ENCODE results near the gene FKBP2. TPM values are rescaled to one million over a fixed set of nuclear protein-coding genes. Genes with fewer than 3 reads are reported as not detected.
A peak's percentile ranks its signal among the peaks of the same experiment; 100 is the strongest.

FKBP2 gene
- total and polyA plus RNA-seq, 2 experiments from 2014 or later, result 57.7 to 349 TPM

DNA sequence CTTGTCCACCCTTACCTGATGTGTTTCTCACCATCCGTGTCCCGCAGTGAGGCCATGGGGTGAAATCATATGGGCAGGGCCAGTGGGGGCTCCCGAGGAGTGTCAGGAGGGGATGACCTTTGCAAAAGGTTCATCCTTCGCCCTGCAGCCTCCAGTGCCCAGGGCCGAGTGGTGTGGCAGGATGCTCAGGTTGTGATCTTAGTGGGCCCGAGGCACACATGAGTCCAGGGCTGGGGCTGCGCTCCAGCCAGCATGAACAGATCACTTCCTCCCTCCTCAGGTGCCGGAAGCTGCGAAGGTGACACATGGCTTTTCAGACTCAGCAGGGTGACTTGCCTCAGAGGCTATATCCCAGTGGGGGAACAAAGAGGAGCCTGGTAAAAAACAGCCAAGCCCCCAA is 2.8 kb upstream of the FKBP2 start:
- Histone ChIP-seq H3K9me3 (ENCODE audit: low read depth) (no peaks in the 10 kb centered on the region), H3K36me3 (replicated peaks; ENCODE audit: insufficient read depth, low read depth) (no peaks in the 10 kb centered on the region), H4K20me1 (ENCODE audit: insufficient read depth, poor library complexity, severe bottlenecking) (peaks cover 10% of the 10 kb centered on the region), H3K4me1 (ENCODE audit: insufficient read depth) (peaks cover 20% of the 10 kb centered on the region), H3K9me2 (replicated peaks; ENCODE audit: insufficient read depth) (no peaks in the 10 kb centered on the region), H3K4me3 (no peak overlapping the region), H2AFZ (no peak overlapping the region), H3K4me2 (no peak overlapping the region), H3K27me3 (no peaks in the 10 kb centered on the region), H3K27ac (peak overlapping the region; percentile 31), H3K79me2 (peaks cover 26% of the 10 kb centered on the region)
- TF ChIP-seq CTCF (IDR thresholded peaks at IDR 0.05; ENCODE audit: poor library complexity) (no peak), EZH2phosphoT487 (IDR thresholded peaks at IDR 0.05; ENCODE audit: low read depth, severe bottlenecking, unreplicated experiment) (no peak), EZH2 (IDR thresholded peaks at IDR 0.05; ENCODE audit: borderline replicate concordance) (no peak)
- no peak for DNase-seq (ENCODE audit: low spot score)
- 97% methylated on average over 9 of the region's 9 CpGs for WGBS (ENCODE audit: low lambda C conversion rate, missing lambda C conversion rate)

- Histone ChIP-seq H3K9me2 (replicated peaks; ENCODE audit: insufficient read depth) (no peaks in the 10 kb centered on the region), H3K4me3 (no peak overlapping the region), H2AFZ (no peak overlapping the region), H3K4me2 (no peak overlapping the region), H3K79me2 (peaks cover 23% of the 10 kb centered on the region), H3K36me3 (replicated peaks; ENCODE audit: insufficient read depth, low read depth) (no peaks in the 10 kb centered on the region), H3K27me3 (no peaks in the 10 kb centered on the region), H3K9me3 (ENCODE audit: low read depth) (no peaks in the 10 kb centered on the region), H3K27ac (peak overlapping the region; percentile 19), H3K4me1 (ENCODE audit: insufficient read depth) (peaks cover 20% of the 10 kb centered on the region), H4K20me1 (ENCODE audit: insufficient read depth, poor library complexity, severe bottlenecking) (peaks cover 10% of the 10 kb centered on the region)
- WGBS (ENCODE audit: low lambda C conversion rate, missing lambda C conversion rate), result 95% methylated on average over 5 of the region's 5 CpGs
- DNase-seq (ENCODE audit: low spot score), result no peak
- TF ChIP-seq EZH2phosphoT487 (IDR thresholded peaks at IDR 0.05; ENCODE audit: low read depth, severe bottlenecking, unreplicated experiment), result no peak
- TF ChIP-seq EZH2 (IDR thresholded peaks at IDR 0.05; ENCODE audit: borderline replicate concordance), result no peak
- no peak for TF ChIP-seq CTCF (IDR thresholded peaks at IDR 0.05; ENCODE audit: poor library complexity)
Observed at GRCh38 chr11:64238999-64239398, 1.9 kb upstream of the FKBP2 start.

DNA sequence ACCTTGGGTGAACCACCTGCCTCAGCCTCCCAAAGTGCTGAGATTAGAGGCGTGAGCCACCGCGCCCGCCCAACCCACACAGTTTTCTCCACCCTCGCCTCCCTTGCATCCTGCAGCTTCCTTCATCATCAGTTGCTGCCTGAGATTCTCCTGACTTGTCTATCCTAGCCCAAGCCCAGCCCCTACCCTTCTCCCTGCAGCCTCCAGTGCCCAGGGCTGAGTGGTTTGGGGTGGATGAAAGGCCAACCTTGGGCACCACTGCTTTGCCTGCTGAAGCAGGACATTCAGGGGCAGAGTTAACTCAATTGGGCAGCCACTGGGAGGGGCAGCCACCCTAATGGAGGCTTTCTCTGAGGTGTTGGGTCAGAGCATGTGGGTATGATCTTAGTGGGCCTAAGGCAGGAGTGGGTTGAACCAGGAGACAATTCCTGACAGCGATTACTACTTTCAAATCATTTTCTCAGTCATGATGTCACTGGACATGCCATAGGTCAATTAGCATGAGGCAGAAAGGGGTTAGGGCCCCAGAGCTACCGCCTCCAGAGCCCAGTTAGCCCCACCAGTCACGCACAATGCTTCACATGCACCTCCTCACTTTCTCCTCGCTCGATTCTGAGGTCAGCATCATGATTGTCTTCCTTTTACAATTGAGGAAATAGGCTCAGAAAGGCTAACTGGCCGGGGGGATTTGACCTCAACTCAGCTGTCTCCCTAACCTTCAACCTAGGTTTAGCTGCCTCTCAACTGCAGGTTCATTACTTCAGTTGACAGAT is 1.0 kb upstream of the FKBP2 start:
- H3K27ac ChIP-seq, result peak overlapping the region; percentile 99
- WGBS (ENCODE audit: low lambda C conversion rate, missing lambda C conversion rate), result 93% methylated on average over 11 of the region's 11 CpGs
- TF ChIP-seq CTCF (IDR thresholded peaks at IDR 0.05; ENCODE audit: poor library complexity) (no peak), EZH2 (IDR thresholded peaks at IDR 0.05; ENCODE audit: borderline replicate concordance) (no peak), EZH2phosphoT487 (IDR thresholded peaks at IDR 0.05; ENCODE audit: low read depth, severe bottlenecking, unreplicated experiment) (no peak)
- H3K27me3 ChIP-seq, result no peaks in the 10 kb centered on the region
- peaks cover 10% of the 10 kb centered on the region for H4K20me1 ChIP-seq (ENCODE audit: insufficient read depth, poor library complexity, severe bottlenecking)
- DNase-seq (ENCODE audit: low spot score), result no peak
- peak overlapping the region; percentile 82 for H3K4me2 ChIP-seq
- no peaks in the 10 kb centered on the region for H3K9me2 ChIP-seq (replicated peaks; ENCODE audit: insufficient read depth)
- no peak overlapping the region for H2AFZ ChIP-seq
- peaks cover 20% of the 10 kb centered on the region for H3K4me1 ChIP-seq (ENCODE audit: insufficient read depth)
- no peaks in the 10 kb centered on the region for H3K9me3 ChIP-seq (ENCODE audit: low read depth)
- no peaks in the 10 kb centered on the region for H3K36me3 ChIP-seq (replicated peaks; ENCODE audit: insufficient read depth, low read depth)
- H3K4me3 ChIP-seq, result no peak overlapping the region
- H3K79me2 ChIP-seq, result peaks cover 23% of the 10 kb centered on the region

Measured in hepatocyte (in vitro differentiated cells).